Measurements from ENCODE around the gene NUP93. TPM values are rescaled to one million over a fixed set of nuclear protein-coding genes. Genes with fewer than 3 reads are reported as not detected.
"Not testable (repeated sequence)": the region's sequence is repeated elsewhere in the genome, so short reads cannot be mapped to it uniquely, and the experiment has no call there.

Gene NUP93
- total and polyA plus RNA-seq, 2 donors, result 25.1 to 49.0 TPM

DNA sequence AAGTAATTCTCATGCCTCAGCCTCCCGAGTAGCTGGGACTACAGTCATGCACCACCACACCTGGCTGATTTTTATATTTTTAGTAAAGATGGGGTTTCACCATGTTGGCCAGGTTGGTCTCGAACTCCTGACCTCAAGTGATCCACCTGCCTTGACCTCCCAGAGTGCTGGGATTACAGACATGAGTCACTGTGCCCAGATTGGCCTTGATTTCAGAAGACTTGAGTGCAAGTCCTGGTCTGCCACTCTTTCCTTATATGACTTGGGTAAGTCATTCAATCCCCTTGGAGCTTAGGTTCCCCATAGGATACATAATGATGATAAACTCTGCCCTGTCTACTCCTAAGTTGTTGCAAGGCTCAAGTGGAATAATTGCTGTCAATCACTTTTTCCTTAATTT is 12.4 kb upstream of the NUP93 start:
- 88% methylated on average over 2 of the region's 2 CpGs for WGBS
- not testable (repeated sequence) for H3K27ac ChIP-seq (ENCODE audit: low read depth); H3K4me3 ChIP-seq (ENCODE audit: low read depth, low read length); H3K36me3 ChIP-seq (ENCODE audit: insufficient read depth); H3K4me1 ChIP-seq (ENCODE audit: insufficient read depth); DNase-seq (ENCODE audit: extremely low spot score)

DNA sequence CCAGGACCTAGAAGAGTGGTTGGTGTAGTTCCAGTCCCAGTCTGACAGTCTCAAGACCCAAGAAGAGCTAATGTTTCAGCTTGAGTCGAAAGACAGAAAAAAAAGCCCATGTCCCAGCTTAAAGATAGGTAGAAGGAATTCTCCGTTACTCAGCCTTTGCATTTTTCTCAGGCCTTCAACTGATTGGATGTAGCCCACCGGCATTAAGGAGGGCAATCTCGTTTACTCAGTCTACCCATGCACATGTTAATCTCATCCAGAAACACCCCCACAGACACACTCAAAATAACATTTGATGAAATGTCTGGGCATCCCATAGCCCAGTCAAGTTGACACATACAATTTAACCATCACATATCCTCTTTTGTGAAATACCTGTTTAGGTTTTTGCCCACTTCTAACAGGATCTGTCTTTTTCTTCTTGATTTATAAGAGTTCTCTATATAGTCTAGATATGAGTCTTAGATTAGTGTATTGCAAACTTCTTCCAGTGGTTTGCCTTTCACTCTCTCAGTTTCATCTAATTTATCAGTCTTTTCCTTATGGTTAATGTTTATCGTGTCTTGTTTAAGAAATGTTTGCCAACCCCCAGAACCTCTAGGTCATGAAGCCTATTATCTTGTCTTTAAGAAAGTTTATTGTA is 7.6 kb upstream of the NUP93 start:
- Histone ChIP-seq H3K27ac (ENCODE audit: low read depth) (no peak overlapping the region), H3K4me3 (ENCODE audit: low read depth, low read length) (no peak overlapping the region), H3K36me3 (ENCODE audit: insufficient read depth) (no peaks in the 10 kb centered on the region), H3K4me1 (ENCODE audit: insufficient read depth) (no peaks in the 10 kb centered on the region)
- 66% methylated on average over 5 of the region's 5 CpGs for WGBS
- DNase-seq (ENCODE audit: extremely low spot score), result no peak

DNA sequence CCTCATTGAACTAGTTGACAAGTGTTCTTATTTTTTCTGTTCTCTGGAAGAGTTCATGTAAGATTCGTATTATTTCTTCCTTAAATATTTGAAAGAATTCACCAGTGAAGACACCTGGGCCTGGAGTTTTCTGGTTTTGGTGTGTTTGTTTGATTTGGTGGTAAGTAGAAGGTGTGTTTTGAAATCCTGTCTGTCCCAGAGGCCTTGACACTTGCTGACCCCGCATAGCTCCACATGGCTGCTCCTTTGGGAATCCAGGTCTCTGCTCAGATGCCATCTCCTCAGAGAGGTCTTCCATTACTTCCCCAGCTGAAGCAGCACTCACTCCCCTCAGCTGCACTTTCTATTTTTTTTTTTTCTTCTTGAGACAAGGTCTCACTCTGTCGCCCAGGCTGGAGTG is 5.7 kb upstream of the NUP93 start:
- DNase-seq (ENCODE audit: extremely low spot score), result no peak
- WGBS, result 87% methylated on average over 3 of the region's 3 CpGs
- H3K27ac ChIP-seq (ENCODE audit: low read depth), result no peak overlapping the region
- no peaks in the 10 kb centered on the region for H3K4me1 ChIP-seq (ENCODE audit: insufficient read depth)
- H3K4me3 ChIP-seq (ENCODE audit: low read depth, low read length), result no peak overlapping the region
- no peaks in the 10 kb centered on the region for H3K36me3 ChIP-seq (ENCODE audit: insufficient read depth)

DNA sequence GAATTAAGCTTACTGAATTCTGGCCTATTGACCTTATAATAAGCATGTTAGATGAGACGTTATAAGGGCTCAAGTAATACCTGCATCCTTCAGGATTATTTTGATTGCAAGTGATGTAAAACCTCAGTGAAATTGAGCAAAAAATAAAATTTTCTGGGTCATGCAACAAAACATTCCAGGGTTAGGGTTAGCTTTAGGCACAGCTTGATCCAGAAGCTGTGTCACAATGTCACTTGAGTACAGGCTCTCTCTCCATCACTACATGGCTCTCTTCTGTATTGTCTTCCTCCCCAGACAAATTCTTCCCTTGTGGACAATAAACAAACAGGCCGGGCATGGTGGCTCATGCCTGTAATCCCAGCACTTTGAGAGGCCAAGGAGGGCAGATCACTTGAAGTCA is 3.6 kb upstream of the NUP93 start:
- no peaks in the 10 kb centered on the region for H3K4me1 ChIP-seq (ENCODE audit: insufficient read depth)
- 80% methylated on average over 2 of the region's 2 CpGs for WGBS
- no peaks in the 10 kb centered on the region for H3K36me3 ChIP-seq (ENCODE audit: insufficient read depth)
- H3K4me3 ChIP-seq (ENCODE audit: low read depth, low read length), result no peak overlapping the region
- no peak overlapping the region for H3K27ac ChIP-seq (ENCODE audit: low read depth)
- no peak for DNase-seq (ENCODE audit: extremely low spot score)

DNA sequence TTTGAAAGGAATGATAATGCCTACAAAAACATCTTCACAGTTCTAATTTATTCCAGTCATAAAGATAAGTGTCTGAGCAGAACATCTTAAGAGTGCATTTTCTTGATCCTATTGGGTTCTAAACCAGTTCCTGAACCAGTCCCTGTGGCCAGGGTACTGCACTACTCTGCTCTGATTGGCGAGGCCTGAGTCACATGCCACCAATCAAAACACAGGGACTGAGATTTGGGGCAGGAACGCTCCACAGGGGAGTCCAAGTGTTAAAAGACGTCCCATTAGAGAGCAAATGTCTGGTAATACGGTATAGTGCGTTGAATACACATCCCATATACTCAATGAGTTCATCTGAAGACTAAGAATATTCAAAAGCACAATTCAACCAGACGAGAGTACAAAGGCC is 3.0 kb upstream of the NUP93 start:
- 91% methylated on average over 6 of the region's 6 CpGs for WGBS
- Histone ChIP-seq H3K36me3 (ENCODE audit: insufficient read depth) (no peaks in the 10 kb centered on the region), H3K4me3 (ENCODE audit: low read depth, low read length) (no peak overlapping the region), H3K4me1 (ENCODE audit: insufficient read depth) (no peaks in the 10 kb centered on the region), H3K27ac (ENCODE audit: low read depth) (no peak overlapping the region)
- no peak for DNase-seq (ENCODE audit: extremely low spot score)

DNA sequence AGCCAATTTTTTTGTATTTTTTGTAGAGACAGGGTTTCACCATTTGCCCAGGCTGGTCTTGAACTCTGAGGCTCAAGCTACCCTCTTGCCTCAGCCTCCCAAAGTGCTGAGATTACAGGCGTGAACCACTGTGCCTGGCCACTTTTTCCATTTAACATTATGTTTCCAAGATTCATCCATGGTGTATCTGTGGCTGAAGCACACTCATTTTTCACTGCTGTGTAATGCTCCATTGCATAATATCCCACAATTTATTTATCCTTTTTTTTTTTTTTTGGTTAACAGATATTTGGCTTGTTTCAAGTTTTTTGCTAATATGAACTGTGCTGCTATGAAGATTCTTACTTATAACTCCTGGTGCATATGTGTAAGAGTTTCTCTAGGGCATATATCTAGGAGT is 1.9 kb upstream of the NUP93 start:
- DNase-seq (ENCODE audit: extremely low spot score), result no peak
- H3K4me1 ChIP-seq (ENCODE audit: insufficient read depth), result no peaks in the 10 kb centered on the region
- H3K27ac ChIP-seq (ENCODE audit: low read depth), result no peak overlapping the region
- H3K36me3 ChIP-seq (ENCODE audit: insufficient read depth), result no peaks in the 10 kb centered on the region
- no peak overlapping the region for H3K4me3 ChIP-seq (ENCODE audit: low read depth, low read length)
- WGBS, result 95% methylated on average over 1 of the region's 1 CpG

DNA sequence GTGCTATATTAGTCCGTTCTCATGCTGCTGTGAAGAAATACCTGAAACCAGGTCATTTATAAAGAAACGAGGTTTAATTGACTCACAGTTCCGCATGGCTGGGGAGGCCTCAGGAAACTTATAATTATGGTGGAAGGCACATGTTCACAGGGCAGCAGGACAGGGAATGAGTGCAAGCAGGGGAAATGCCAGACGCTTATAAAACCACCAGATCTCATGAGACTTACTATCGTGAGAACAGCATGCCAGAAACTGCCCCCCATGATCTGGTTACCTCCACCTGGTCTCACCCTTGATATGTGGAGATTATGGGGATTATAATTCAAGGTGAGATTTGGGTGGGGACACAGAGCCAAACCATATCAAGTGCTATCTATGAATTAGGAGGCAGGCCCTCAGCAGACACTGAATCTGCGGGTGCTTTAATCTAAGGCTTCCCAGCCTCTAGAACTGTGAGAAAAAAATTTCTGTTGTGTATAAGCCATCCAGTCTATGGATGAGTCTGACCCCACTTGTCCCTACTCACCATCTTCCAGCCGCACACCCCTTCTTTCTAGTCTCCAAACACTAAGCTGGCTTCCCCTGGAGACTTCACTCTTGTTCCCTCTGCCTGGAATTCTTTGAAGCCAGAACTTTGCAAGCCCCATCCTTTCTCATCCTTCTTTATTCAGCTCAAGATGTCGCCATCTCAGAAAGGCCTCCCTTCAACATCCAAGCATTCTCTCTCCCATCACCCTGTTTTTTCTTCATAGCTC is 772 bp upstream of the NUP93 start:
- WGBS, result 46% methylated on average over 8 of the region's 8 CpGs
- DNase-seq (ENCODE audit: extremely low spot score), result peak; percentile 10
- Histone ChIP-seq H3K36me3 (ENCODE audit: insufficient read depth) (no peaks in the 10 kb centered on the region), H3K4me1 (ENCODE audit: insufficient read depth) (no peaks in the 10 kb centered on the region), H3K4me3 (ENCODE audit: low read depth, low read length) (peak overlapping the region; percentile 74), H3K27ac (ENCODE audit: low read depth) (no peak overlapping the region)

DNA sequence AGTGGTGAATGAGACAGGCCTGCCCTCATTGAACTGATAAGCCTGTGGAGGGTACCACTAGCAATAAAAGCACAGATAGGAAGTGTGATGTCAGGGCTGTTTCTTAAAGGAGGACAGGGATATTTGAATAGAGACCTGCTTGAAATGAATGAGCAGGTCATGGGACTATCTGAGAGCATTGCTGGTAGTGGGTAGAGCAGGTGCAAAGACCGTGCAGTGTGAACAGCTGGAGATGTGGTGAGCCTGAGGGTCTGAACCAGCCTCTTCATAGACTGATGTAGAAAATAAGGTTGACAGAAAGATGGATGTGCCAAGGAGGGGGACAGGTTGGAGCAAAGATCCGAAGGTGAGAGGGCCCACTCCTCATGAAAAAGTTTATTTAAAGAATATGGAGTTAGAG is 2.4 kb downstream of the NUP93 start:
- no peaks in the 10 kb centered on the region for H3K4me1 ChIP-seq (ENCODE audit: insufficient read depth)
- no peak overlapping the region for H3K4me3 ChIP-seq (ENCODE audit: low read depth, low read length)
- no peak overlapping the region for H3K27ac ChIP-seq (ENCODE audit: low read depth)
- H3K36me3 ChIP-seq (ENCODE audit: insufficient read depth), result no peaks in the 10 kb centered on the region
- no peak for DNase-seq (ENCODE audit: extremely low spot score)
- WGBS, result 94% methylated on average over 2 of the region's 2 CpGs

DNA sequence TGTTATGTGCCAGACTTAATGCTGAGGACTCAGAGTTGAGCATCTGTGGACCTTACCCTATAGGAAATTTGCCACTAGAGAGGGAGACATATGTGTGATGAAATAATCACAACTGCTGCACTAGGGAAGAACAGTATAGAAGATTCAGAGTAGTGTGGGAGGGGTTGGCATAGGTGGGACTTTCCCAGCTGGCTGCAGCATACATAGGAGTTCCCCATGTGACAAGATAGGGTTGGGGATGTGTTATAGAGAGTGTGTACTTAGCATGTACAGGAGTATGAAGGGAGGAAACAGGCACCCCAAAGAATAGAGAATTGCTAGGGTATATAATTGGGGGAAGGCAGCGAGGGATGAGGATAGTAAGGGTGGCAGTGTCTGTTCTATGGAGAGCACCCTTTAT is 2.9 kb downstream of the NUP93 start:
- DNase-seq (ENCODE audit: extremely low spot score), result no peak
- H3K4me1 ChIP-seq (ENCODE audit: insufficient read depth), result no peaks in the 10 kb centered on the region
- H3K36me3 ChIP-seq (ENCODE audit: insufficient read depth), result no peaks in the 10 kb centered on the region
- H3K27ac ChIP-seq (ENCODE audit: low read depth), result no peak overlapping the region
- 96% methylated on average over 1 of the region's 1 CpG for WGBS
- no peak overlapping the region for H3K4me3 ChIP-seq (ENCODE audit: low read depth, low read length)

DNA sequence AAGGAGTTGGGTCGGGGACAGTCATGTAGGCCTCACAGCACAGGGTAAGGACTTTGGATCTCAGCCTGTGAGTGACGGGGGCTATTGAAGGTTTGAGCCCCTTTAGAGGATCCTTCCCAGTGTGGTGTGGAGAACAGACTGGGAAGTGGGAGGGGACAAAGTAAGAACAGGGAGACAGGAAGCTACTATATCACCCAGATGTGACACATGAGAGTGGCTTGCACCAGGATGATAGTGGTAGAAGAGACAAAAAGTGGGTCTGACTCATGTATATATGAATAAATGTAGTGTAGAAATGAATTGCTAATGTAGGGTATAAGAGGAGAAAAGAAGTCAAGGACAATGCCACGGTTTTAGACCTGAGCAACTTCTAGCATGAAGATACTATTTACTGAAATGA is 4.5 kb downstream of the NUP93 start:
- 95% methylated on average over 3 of the region's 3 CpGs for WGBS

DNA sequence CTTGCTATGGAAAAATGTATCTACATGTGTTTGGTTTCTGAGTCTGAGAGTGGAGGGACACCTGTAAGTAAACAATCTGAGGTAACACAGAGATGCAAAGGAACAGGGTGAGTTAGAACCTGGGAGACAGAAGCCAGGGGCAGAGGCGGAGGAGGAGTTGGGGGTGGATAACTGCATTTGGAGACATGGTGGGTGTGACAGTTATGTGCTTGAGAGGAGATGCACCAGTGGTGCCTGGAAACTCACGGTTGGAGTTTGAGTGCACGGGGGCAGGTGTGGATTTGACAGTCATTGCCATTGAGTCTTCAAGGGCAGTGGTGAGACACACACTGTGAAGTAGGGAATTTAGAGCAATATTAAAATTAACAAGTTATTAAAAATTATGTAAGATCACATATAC is 6.5 kb downstream of the NUP93 start:
- Histone ChIP-seq H3K4me1 (ENCODE audit: insufficient read depth) (no peaks in the 10 kb centered on the region), H3K4me3 (ENCODE audit: low read depth, low read length) (no peak overlapping the region), H3K27ac (ENCODE audit: low read depth) (no peak overlapping the region), H3K36me3 (ENCODE audit: insufficient read depth) (no peaks in the 10 kb centered on the region)
- 92% methylated on average over 3 of the region's 3 CpGs for whole genome bisulfite sequencing
- no peak for DNase-seq (ENCODE audit: extremely low spot score)

More for the DNA sequence above, 4.5 kb downstream of the NUP93 start:
- DNase-seq (ENCODE audit: extremely low spot score), result no peak
- no peaks in the 10 kb centered on the region for H3K36me3 ChIP-seq (ENCODE audit: insufficient read depth)
- H3K4me3 ChIP-seq (ENCODE audit: low read depth, low read length), result no peak overlapping the region
- no peaks in the 10 kb centered on the region for H3K4me1 ChIP-seq (ENCODE audit: insufficient read depth)
- H3K27ac ChIP-seq (ENCODE audit: low read depth), result no peak overlapping the region

DNA sequence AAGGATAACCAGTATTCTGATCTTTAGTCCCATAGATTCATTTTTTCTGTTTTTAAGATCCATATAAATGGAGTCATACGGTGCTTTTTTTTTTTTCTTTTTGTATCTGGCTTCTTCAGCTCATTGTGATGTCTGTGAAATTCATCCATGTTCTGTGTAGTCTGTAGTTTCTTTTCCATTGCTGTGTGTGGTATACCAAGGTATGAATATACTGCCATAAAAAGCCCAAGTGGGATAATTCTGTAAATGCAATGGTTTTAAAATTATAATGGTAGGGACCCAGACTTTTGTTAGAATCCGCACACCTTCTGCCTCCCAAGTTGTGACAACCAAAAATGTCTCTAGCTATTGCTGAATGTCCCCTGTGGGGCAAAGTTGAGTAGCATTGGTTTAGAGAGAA is 7.6 kb downstream of the NUP93 start:
- Histone ChIP-seq H3K27ac (ENCODE audit: low read depth) (no peak overlapping the region), H3K36me3 (ENCODE audit: insufficient read depth) (no peaks in the 10 kb centered on the region), H3K4me3 (ENCODE audit: low read depth, low read length) (no peak overlapping the region), H3K4me1 (ENCODE audit: insufficient read depth) (no peaks in the 10 kb centered on the region)
- WGBS, result 93% methylated on average over 2 of the region's 2 CpGs
- DNase-seq (ENCODE audit: extremely low spot score), result no peak

DNA sequence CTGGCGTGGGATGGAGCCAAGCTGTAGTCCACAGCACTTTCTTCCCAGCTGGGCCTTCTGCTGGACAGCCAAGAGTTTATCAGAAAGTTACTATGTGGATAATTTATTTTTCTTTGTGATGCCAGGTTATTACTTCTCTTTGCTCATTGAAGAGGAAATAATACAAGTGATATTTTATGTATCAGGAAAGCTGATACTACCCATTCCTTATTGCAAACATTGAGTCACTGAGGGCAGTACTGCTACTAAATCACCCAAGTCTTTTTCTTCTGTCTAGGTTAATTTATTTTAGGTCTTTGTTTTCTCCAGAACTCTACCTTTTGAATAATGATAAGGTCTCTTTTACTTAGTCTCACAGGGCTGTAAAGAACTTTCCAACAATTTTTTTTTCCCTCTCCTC is 8.3 kb downstream of the NUP93 start:
- no peak overlapping the region for H3K27ac ChIP-seq (ENCODE audit: low read depth)
- WGBS, result 90% methylated on average over 1 of the region's 1 CpG
- H3K4me1 ChIP-seq (ENCODE audit: insufficient read depth), result no peaks in the 10 kb centered on the region
- H3K36me3 ChIP-seq (ENCODE audit: insufficient read depth), result no peaks in the 10 kb centered on the region
- DNase-seq (ENCODE audit: extremely low spot score), result no peak
- no peak overlapping the region for H3K4me3 ChIP-seq (ENCODE audit: low read depth, low read length)

DNA sequence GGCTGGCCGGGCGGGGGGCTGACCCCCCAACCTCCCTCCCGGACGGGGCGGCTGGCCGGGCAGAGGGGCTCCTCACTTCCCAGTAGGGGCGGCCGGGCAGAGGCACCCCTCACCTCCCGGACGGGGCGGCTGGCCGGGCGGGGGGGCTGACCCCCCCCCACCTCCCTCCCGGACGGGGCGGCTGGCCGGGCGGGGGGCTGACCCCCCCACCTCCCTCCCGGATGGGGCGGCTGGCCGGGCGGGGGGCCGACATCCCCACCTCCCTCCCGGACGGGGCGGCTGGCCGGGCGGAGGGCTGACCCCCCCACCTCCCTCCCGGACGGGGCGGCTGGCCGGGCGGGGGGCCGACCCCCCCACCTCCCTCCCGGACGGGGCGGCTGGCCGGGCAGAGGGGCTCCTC is 9.4 kb downstream of the NUP93 start:
- DNase-seq (ENCODE audit: extremely low spot score); H3K27ac ChIP-seq (ENCODE audit: low read depth); H3K4me1 ChIP-seq (ENCODE audit: insufficient read depth); H3K36me3 ChIP-seq (ENCODE audit: insufficient read depth); H3K4me3 ChIP-seq (ENCODE audit: low read depth, low read length): not testable (repeated sequence)
- WGBS, result 85% methylated on average over 13 of the region's 38 CpGs

All from urinary bladder (tissue), 4 donors.